ENCODE results near the gene CFAP97.
"Not testable (repeated sequence)": the region's sequence is repeated elsewhere in the genome, so short reads cannot be mapped to it uniquely, and the experiment has no call there.

CFAP97 gene

DNA sequence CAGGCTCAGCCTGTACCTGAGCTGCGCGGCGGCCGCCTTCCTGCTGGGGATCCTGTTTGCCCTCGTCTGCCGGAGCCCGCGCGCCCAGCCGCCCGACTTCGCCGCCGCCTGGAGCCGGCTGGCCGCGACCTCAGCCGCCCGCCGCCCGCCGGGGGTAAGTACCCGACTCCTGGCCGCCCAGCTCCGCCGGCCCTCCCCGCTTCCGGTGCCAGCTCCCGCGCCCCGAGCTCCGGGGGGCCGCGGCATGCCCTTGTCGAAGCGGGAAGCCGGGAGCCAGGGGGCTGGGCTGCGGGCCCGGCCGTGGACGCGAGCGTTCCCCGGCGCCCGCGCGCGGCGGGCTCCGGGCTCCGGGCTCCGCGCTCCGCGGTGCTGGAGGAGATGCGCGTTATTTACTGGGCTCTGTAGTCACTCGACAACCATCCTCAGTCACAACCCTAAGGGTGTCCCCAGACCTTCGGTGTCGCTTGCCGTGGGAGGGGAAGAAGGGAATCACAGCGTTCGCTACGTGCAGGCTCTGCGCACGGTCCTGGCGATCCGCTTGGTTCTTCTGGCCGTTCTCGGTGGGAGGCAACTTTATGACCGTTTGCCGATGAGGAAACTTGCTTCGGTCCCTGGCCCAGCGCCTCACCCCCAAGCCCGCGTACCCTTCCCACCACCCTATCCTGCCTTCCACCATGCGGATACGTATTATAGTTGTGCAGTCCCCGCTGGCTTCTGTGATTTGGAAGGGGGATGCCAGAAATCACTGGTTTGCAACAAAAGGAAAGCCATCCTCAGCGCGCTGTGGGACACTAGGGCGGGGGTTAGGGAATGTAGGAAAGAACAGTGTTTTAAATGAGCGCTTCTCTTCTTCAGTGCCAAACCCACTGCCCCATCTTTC, 6.5 kb upstream of the CFAP97 start:
- Histone ChIP-seq H3K27me3 (ENCODE audit: insufficient read depth, low read length) (no peaks in the 10 kb centered on the region), H3K4me3 (ENCODE audit: low read depth, low read length) (peak overlapping the region; percentile 80), H2AFZ (ENCODE audit: low read length, unreplicated experiment) (peak overlapping the region; percentile 96)

DNA sequence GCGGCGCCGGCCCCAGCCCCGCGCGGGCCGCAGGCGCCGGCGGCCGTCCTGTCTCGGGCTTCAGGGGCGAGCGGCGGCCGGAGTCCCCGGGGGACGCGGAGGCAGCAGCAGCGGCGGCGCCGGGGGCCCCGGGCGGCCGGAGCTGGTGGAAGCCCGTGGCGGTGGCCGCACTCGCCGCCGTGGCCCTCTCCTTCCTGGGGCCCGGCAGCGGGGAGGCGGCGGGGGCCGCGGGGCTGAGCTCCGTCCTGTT, 6.0 kb upstream of the CFAP97 start:
- Histone ChIP-seq H3K4me3 (ENCODE audit: low read depth, low read length) (peak overlapping the region; percentile 80), H3K4me1 (ENCODE audit: control insufficient read depth, insufficient read depth, low read length, unreplicated experiment) (peaks cover 15% of the 10 kb centered on the region), H3K27ac (ENCODE audit: low read depth, low read length) (peak overlapping the region; percentile 49; the same call in 1 of the 2 replicates), H3K79me2 (ENCODE audit: control insufficient read depth, insufficient read depth, low read length, unreplicated experiment) (peaks cover 50% of the 10 kb centered on the region)
- H3K36me3 ChIP-seq (ENCODE audit: insufficient read depth, low read length); H2AFZ ChIP-seq (ENCODE audit: low read length, unreplicated experiment); H3K27me3 ChIP-seq (ENCODE audit: insufficient read depth, low read length): not testable (repeated sequence)

More for the DNA sequence above, 6.5 kb upstream of the CFAP97 start:
- Histone ChIP-seq H3K36me3 (ENCODE audit: insufficient read depth, low read length) (no peaks in the 10 kb centered on the region), H3K4me1 (ENCODE audit: control insufficient read depth, insufficient read depth, low read length, unreplicated experiment) (peaks cover 11% of the 10 kb centered on the region), H3K27ac (ENCODE audit: low read depth, low read length) (peak overlapping the region; percentile 49; the same call in 1 of the 2 replicates), H3K79me2 (ENCODE audit: control insufficient read depth, insufficient read depth, low read length, unreplicated experiment) (peaks cover 51% of the 10 kb centered on the region)

DNA sequence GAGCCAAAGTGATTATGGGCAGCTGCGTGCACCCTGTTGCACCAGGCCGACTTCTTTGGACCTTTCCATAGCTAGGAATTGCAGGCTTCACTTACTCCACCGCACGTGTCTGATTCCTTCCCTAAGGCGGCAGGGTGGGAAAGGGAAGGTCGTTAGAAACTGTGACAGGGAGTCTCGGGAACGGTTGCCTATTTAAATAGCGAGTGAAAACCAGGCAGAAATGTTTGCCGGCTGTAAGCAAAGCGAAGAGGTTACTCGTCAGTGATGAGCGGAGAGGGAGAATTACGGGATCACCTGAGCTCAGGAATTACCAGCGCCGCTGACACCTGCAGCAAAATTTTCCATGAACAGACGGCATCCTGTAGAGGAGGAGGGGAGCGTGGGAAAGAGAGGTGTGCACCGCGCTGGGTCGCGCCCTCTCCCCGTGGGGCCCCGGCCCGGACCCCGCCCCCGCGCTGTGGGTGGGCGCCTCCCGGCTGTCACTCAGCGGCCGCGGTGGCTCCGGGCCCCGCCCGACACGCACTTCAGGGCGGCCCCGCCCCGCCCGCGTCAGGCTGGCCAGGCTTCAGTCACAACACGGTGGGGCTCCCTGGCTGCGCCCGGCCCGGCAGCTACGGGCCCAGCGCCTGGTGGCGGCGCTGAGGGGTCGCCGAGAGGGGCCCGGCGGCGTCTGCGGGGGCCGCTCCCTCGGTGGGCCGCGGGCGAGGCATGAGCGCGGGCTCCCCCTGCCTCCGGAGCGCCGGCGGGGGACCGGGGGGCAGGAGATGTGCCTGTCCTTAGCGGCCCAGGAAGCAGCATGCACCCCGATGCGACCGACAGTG, 5.4 kb upstream of the CFAP97 start, which contains the start of gene SNX25:
SNX25 (plus strand) TSS at position 568 of the 821 bp plus-strand sequence; CDS start at position 797, 229 bp downstream.
- Histone ChIP-seq H3K27ac (ENCODE audit: low read depth, low read length) (peak within 1 kb of the TSS; percentile 49; the same call in 1 of the 2 replicates), H2AFZ (ENCODE audit: low read length, unreplicated experiment) (peak within 1 kb of the TSS; percentile 96), H3K4me1 (ENCODE audit: control insufficient read depth, insufficient read depth, low read length, unreplicated experiment) (peaks cover 20% of the 10 kb centered on the region)

DNA sequence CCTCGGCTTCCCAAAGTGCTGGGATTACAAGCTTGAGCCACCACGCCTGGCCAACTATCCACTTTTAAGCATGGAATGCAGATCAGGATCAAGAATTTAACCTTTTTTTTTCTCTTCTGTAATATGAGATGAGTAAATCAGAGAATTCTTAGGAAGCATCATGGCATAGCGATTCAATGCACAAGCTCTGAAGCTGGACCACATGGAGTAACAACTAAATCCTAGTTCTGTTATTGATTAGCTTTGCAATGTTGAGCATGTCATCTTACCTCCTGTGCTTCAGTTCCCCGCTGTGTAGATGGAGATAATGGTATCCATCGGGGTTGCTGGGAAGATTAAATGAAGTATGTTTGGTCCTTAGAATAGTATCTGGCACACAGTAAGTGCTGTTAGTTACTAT, 3.7 kb upstream of the CFAP97 start:
- no peak overlapping the region for H3K27ac ChIP-seq (ENCODE audit: low read depth, low read length)
- H3K79me2 ChIP-seq (ENCODE audit: control insufficient read depth, insufficient read depth, low read length, unreplicated experiment): peaks cover 42% of the 10 kb centered on the region
- H3K4me3 ChIP-seq (ENCODE audit: low read depth, low read length): no peak overlapping the region
- no peak overlapping the region for H2AFZ ChIP-seq (ENCODE audit: low read length, unreplicated experiment)
- peaks cover 20% of the 10 kb centered on the region for H3K4me1 ChIP-seq (ENCODE audit: control insufficient read depth, insufficient read depth, low read length, unreplicated experiment)
- H3K27me3 ChIP-seq (ENCODE audit: insufficient read depth, low read length): no peaks in the 10 kb centered on the region
- H3K36me3 ChIP-seq (ENCODE audit: insufficient read depth, low read length): no peaks in the 10 kb centered on the region

More for the DNA sequence above, 5.4 kb upstream of the CFAP97 start, which contains the start of gene SNX25:
- no peaks in the 10 kb centered on the region for H3K27me3 ChIP-seq (ENCODE audit: insufficient read depth, low read length)
- H3K79me2 ChIP-seq (ENCODE audit: control insufficient read depth, insufficient read depth, low read length, unreplicated experiment): peaks cover 51% of the 10 kb centered on the region
- no peaks in the 10 kb centered on the region for H3K36me3 ChIP-seq (ENCODE audit: insufficient read depth, low read length)
- peak within 1 kb of the TSS; percentile 80 for H3K4me3 ChIP-seq (ENCODE audit: low read depth, low read length)

DNA sequence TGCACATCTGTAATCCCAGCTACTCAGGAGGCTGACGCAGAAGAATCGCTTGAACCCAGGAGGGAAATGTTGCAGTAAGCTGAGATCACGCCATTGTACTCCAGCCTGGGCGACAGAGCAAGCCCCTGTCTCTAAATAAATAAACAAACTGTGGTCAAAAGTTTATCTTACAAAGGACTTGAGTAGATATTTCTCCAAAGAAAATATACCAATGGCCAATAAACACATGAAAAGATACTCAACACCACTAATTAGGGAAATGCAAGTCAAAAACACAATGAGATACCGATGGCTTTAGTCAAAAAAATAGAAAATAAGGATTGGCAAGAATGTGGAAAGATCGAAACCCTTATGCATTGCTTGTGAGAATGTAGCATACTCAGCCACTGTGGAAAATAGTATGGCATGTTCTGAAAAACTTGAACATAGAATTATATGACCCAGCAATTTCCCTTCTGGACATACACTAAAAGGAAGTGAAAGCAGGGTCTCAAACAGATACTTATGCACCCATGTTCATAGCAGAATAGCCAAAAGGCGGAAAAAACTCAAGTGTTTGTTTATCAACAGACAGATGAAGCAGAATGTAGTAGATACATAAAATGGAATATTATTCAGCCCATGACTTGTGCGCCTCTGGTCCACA, 2.0 kb upstream of the CFAP97 start:
- H3K4me3 ChIP-seq (ENCODE audit: low read depth, low read length): no peak overlapping the region
- H3K27ac ChIP-seq (ENCODE audit: low read depth, low read length): no peak overlapping the region
- no peaks in the 10 kb centered on the region for H3K27me3 ChIP-seq (ENCODE audit: insufficient read depth, low read length)
- no peaks in the 10 kb centered on the region for H3K36me3 ChIP-seq (ENCODE audit: insufficient read depth, low read length)
- H2AFZ ChIP-seq (ENCODE audit: low read length, unreplicated experiment): no peak overlapping the region
- peaks cover 14% of the 10 kb centered on the region for H3K4me1 ChIP-seq (ENCODE audit: control insufficient read depth, insufficient read depth, low read length, unreplicated experiment)
- H3K79me2 ChIP-seq (ENCODE audit: control insufficient read depth, insufficient read depth, low read length, unreplicated experiment): peaks cover 29% of the 10 kb centered on the region

DNA sequence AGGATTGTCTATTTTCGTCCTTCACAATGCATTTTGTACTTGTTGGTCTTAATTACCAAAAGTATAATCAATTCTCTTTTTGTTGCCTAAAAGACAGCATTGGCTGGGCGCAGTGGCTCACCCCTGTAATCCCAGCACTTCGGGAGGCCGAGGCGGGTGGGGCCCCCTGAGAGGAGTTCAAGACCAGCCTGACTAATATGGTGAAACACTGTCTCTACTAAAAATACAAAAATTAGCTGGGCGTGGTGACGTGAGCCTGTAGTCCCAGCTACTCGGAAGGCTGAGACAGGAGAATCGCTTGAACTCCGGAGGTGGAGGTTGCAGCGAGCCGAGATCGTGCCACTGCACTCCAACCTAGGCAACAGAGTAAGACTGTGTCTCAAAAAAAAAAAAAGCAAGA, 1.3 kb upstream of the CFAP97 start:
- H2AFZ ChIP-seq (ENCODE audit: low read length, unreplicated experiment): not testable (repeated sequence)
- H3K79me2 ChIP-seq (ENCODE audit: control insufficient read depth, insufficient read depth, low read length, unreplicated experiment): peaks cover 22% of the 10 kb centered on the region

DNA sequence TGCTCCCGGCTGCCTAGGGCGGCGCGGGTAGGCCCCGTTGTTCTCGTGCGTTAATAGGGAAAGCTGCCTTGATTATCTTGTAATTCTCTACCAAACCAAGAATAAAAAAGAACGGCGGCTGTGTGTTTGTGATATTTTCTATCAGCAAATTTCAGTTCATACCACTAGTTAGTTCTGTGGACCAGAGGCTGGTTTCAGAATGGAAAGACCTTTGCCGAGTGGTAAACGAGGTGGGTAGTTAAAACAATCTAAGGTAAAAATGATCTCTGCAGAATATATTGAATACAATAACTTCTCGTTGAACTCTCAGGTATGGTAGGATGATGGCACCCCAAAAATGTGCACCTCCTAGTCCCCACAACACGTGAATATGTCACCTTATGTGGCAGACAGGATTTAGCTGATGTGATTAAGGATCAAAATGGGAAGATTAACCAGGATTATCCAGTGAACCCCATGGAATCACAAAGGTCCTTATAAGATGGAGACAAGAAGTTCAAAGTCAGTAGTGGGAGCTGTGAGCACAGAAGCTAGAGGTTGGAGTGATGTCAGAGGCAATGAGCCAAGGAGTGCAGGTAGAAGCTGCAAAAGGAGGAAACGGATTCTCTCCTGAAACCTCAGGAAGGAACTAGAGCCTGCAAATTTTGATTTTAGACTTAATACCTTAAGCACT, 574 bp upstream of the CFAP97 start:
- Histone ChIP-seq H3K4me3 (ENCODE audit: low read depth, low read length) (peak overlapping the region; percentile 98), H3K36me3 (ENCODE audit: insufficient read depth, low read length) (no peaks in the 10 kb centered on the region), H3K4me1 (ENCODE audit: control insufficient read depth, insufficient read depth, low read length, unreplicated experiment) (peaks cover 17% of the 10 kb centered on the region), H3K79me2 (ENCODE audit: control insufficient read depth, insufficient read depth, low read length, unreplicated experiment) (peaks cover 25% of the 10 kb centered on the region), H2AFZ (ENCODE audit: low read length, unreplicated experiment) (peak overlapping the region; percentile 97), H3K27me3 (ENCODE audit: insufficient read depth, low read length) (no peaks in the 10 kb centered on the region), H3K27ac (ENCODE audit: low read depth, low read length) (peak overlapping the region; percentile 80)

More for the DNA sequence above, 1.3 kb upstream of the CFAP97 start:
- H3K4me3 ChIP-seq (ENCODE audit: low read depth, low read length): peak overlapping the region; percentile 98
- H3K4me1 ChIP-seq (ENCODE audit: control insufficient read depth, insufficient read depth, low read length, unreplicated experiment): peaks cover 14% of the 10 kb centered on the region
- not testable (repeated sequence) for H3K27ac ChIP-seq (ENCODE audit: low read depth, low read length); H3K27me3 ChIP-seq (ENCODE audit: insufficient read depth, low read length); H3K36me3 ChIP-seq (ENCODE audit: insufficient read depth, low read length)

DNA sequence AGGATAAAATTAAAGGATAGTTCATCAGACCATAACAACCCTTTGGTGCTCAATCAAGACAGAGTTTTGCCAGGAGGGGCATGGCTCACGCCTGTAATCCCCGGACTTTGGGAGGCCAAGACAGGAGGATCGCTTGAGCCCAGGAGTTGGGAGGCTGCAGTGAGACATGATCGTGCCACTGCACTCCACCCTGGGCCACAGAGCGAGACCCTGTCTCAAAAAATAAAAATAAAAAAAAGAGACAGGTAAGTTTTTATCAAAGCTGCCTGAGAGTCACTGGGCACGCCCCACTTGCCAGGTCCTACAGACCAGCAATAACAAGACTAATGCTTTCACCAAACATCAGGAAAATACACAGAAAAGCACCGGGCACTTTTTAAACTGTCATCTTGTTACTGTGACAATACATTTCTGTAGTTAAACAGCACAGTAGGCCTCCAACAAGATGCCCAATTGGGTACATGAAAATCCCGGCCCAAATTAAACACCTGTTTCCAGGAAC, 765 bp downstream of the CFAP97 start:
- peak overlapping the region; percentile 98 for H3K4me3 ChIP-seq (ENCODE audit: low read depth, low read length)
- peaks cover 25% of the 10 kb centered on the region for H3K79me2 ChIP-seq (ENCODE audit: control insufficient read depth, insufficient read depth, low read length, unreplicated experiment)
- H3K36me3 ChIP-seq (ENCODE audit: insufficient read depth, low read length): no peaks in the 10 kb centered on the region
- peak overlapping the region; percentile 80 for H3K27ac ChIP-seq (ENCODE audit: low read depth, low read length)
- peak overlapping the region; percentile 97 for H2AFZ ChIP-seq (ENCODE audit: low read length, unreplicated experiment)
- H3K4me1 ChIP-seq (ENCODE audit: control insufficient read depth, insufficient read depth, low read length, unreplicated experiment): peaks cover 17% of the 10 kb centered on the region
- H3K27me3 ChIP-seq (ENCODE audit: insufficient read depth, low read length): no peaks in the 10 kb centered on the region

DNA sequence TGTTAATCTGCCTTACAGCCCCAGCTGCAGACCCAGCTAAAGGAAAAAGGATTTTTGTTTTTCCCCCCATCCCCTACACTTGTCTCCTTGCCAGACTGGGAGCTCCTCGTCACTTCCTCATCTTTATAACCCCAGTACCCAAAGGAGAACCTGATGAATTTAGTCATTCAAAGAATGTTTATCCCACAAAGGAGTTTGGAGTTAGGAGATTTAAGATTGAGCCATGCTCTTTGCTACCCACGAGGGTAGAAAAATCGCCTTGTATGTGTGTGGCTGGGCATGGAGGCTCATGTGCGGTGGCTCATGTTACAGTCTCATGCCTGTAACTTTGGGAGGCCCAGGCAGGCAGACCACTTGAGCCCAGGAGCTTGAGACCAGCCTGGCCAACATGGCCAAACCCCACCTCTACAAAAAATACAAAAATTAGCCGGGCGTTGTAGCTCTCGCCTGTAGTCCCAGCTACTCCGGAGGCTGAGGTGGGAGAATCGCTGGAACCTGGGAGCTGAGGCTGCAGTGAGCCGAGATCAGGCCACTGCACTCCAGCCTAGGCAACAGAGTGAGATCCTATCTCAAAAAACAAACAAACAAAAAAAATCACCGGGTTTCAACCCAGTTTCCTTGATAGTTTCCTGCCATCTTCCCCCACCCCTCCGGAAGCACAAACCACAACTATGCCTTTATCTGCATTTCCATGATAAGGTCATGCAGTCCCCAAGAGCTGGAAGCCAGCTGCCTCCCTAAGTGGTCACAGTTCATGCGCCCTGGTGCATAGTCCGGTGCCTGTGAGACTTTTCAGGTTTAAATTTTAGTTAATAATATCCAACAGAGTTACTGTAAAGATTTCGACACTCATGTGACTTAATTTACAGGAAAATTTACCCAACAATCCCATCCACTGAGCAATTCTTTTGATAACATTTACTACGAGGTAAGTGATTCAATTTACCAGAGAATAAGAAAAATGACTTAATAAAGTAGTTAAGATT, 1.5 kb downstream of the CFAP97 start:
- Histone ChIP-seq H3K36me3 (ENCODE audit: insufficient read depth, low read length) (no peaks in the 10 kb centered on the region), H2AFZ (ENCODE audit: low read length, unreplicated experiment) (no peak overlapping the region), H3K4me3 (ENCODE audit: low read depth, low read length) (peak overlapping the region; percentile 98), H3K27me3 (ENCODE audit: insufficient read depth, low read length) (no peaks in the 10 kb centered on the region), H3K27ac (ENCODE audit: low read depth, low read length) (0 out of 2 replicates have a peak overlapping the region, but pooled peaks have one; percentile 1), H3K4me1 (ENCODE audit: control insufficient read depth, insufficient read depth, low read length, unreplicated experiment) (peaks cover 17% of the 10 kb centered on the region), H3K79me2 (ENCODE audit: control insufficient read depth, insufficient read depth, low read length, unreplicated experiment) (peaks cover 29% of the 10 kb centered on the region)
